ENCODE results near the gene CACNA1G. TPM values are rescaled to one million over a fixed set of nuclear protein-coding genes. Genes with fewer than 3 reads are reported as not detected.
A peak's percentile ranks its signal among the peaks of the same experiment; 100 is the strongest.

Gene CACNA1G
- polyA plus RNA-seq, 4 donors = 0.03 to 1.7 TPM; not detected in 2

DNA sequence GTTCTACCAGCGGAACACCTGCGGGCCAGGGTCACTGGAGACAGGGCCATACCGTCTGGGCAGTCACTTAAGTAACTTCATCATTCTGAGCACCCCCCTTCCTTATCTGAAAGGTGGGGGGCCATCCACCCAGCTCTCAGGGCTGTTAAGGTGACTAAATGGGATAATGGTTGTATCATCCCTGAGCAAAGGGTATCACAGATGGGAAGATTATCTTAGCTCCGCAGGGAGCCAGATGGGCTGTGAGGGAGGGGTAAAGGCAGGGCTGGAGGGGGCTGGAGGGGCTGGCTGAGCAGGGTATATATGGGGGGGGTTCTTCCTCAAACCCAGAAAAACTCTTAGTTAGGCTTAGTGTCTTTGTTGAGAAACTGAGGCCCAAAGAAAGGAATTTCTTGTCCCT lies 2.9 kb upstream of the CACNA1G start:
- H3K4me1 ChIP-seq (ENCODE audit: control insufficient read depth in 3 of 3, insufficient read depth in 2 of 3, low read depth in 1 of 3, low read length in 2 of 3) = peaks cover 0 to 20% (median 5%) of the 10 kb centered on the region in 3 donors
- FAIRE-seq = no peak

DNA sequence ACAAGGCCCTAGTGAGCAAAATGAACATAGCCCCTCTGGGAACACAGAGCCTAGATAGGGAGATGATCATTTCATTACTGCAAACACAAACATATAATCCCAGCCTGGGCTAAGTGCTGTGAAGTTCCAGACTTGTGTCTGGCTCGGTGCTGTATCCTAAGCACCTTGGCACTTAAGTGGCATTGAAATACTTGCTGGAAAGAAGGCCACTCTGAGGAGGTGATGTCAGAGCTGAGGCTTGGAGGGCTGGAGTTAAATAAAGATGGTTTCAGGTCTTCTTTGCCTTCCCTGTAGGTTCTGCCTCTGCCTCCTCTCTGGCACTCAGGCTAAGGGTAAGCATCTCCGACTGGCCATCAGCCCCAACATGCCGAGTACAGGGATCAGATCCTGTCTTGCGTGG lies 2.4 kb upstream of the CACNA1G start:
- 64 to 74% (median 71%) methylated on average over 4 of the region's 4 CpGs for WGBS, 3 donors
- no peaks in the 10 kb centered on the region for H3K9me3 ChIP-seq (ENCODE audit: control insufficient read depth in 2 of 2, insufficient read depth in 1 of 2, low read depth in 1 of 2, low read length in 1 of 2)
- DNase-seq = no peak
- peaks cover 0 to 20% (median 5%) of the 10 kb centered on the region in 3 donors for H3K4me1 ChIP-seq (ENCODE audit: control insufficient read depth in 3 of 3, insufficient read depth in 2 of 3, low read depth in 1 of 3, low read length in 2 of 3)
- no peak overlapping the region for H3K27ac ChIP-seq (ENCODE audit: low read depth in 1 of 3, low read length in 2 of 3)
- FAIRE-seq = no peak
- peaks cover 0 to 36% (median 0%) of the 10 kb centered on the region in 3 donors for H3K36me3 ChIP-seq (ENCODE audit: control insufficient read depth in 3 of 3, insufficient read depth in 2 of 3, low read depth in 1 of 3, low read length in 3 of 3)
- H3K27me3 ChIP-seq (ENCODE audit: control insufficient read depth in 3 of 3, insufficient read depth in 3 of 3, low read length in 3 of 3) = peaks cover 0 to 52% (median 13%) of the 10 kb centered on the region in 3 donors
- H3K4me3 ChIP-seq (ENCODE audit: low read depth in 1 of 3, low read length in 3 of 3) = no peak overlapping the region

More for the DNA sequence above, 2.9 kb upstream of the CACNA1G start:
- no peak for DNase-seq
- H3K9me3 ChIP-seq (ENCODE audit: control insufficient read depth in 2 of 2, insufficient read depth in 1 of 2, low read depth in 1 of 2, low read length in 1 of 2) = no peaks in the 10 kb centered on the region
- WGBS, 3 donors = 65 to 88% (median 77%) methylated on average over 4 of the region's 4 CpGs
- H3K36me3 ChIP-seq (ENCODE audit: control insufficient read depth in 3 of 3, insufficient read depth in 2 of 3, low read depth in 1 of 3, low read length in 3 of 3) = peaks cover 0 to 36% (median 0%) of the 10 kb centered on the region in 3 donors
- no peak overlapping the region for H3K4me3 ChIP-seq (ENCODE audit: low read depth in 1 of 3, low read length in 3 of 3)
- peaks cover 0 to 47% (median 10%) of the 10 kb centered on the region in 3 donors for H3K27me3 ChIP-seq (ENCODE audit: control insufficient read depth in 3 of 3, insufficient read depth in 3 of 3, low read length in 3 of 3)
- no peak overlapping the region for H3K27ac ChIP-seq (ENCODE audit: low read depth in 1 of 3, low read length in 2 of 3)

DNA sequence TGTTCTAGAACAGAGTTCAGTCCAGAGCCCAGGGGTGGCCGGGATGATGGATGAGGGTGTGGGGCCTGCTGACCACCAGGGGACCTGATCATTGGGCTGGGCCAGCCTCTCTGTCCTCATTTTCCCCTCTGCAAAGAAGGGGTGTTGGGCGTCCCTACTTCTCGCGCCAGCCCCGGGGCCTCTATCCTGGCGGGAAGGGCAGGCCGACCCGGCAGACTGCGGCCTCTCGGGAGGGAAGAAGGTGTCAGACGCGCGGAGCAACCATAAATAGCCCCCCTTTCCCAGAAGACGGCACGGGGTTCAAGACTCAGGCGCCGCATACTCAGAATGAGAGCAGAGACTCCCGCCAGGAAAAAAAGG lies 2.0 kb upstream of the CACNA1G start:
- no peak overlapping the region for H3K4me3 ChIP-seq (ENCODE audit: low read depth in 1 of 3, low read length in 3 of 3)
- peaks cover 0 to 20% (median 5%) of the 10 kb centered on the region in 3 donors for H3K4me1 ChIP-seq (ENCODE audit: control insufficient read depth in 3 of 3, insufficient read depth in 2 of 3, low read depth in 1 of 3, low read length in 2 of 3)
- FAIRE-seq (no peak), DNase-seq (no peak)
- H3K27me3 ChIP-seq (ENCODE audit: control insufficient read depth in 3 of 3, insufficient read depth in 3 of 3, low read length in 3 of 3) = peaks cover 0 to 56% (median 13%) of the 10 kb centered on the region in 3 donors
- no peaks in the 10 kb centered on the region for H3K9me3 ChIP-seq (ENCODE audit: control insufficient read depth in 2 of 2, insufficient read depth in 1 of 2, low read depth in 1 of 2, low read length in 1 of 2)
- peaks cover 0 to 31% (median 0%) of the 10 kb centered on the region in 3 donors for H3K36me3 ChIP-seq (ENCODE audit: control insufficient read depth in 3 of 3, insufficient read depth in 2 of 3, low read depth in 1 of 3, low read length in 3 of 3)
- WGBS, 3 donors = 10 to 17% (median 10%) methylated on average over 18 of the region's 18 CpGs
- H3K27ac ChIP-seq (ENCODE audit: low read depth in 1 of 3, low read length in 2 of 3) = no peak overlapping the region

DNA sequence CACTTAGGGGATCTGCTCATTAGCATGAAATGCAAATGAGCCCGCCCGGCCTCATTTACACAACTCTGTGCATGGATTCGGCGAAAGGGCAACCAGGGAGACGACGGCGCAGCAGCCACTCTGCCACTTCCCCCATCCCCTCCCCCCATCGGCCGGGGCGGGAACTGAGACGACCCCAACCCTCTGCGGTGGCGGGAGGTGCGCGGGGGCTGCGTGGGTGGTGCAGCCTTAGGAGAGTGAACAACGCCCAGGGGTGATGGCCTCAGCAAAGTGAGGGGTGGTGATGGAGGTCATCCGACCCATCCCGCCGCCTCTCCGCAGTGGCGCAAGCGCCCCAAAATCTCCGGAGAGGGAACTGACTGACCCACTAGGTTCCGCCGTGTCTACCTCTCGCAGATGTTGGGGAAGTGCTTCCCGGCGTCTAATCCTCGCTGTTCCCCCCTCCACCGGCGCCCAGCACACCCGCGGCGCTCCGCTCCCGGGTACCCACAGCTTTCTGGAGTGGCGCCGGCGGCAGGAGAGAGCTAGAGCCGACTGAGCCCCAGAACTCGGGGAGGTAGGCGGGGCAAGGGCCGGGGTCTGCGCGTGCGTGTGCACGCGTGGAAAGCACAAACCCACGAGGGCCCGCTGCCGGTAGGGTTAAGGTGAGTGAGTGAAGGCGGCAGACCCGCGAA lies 1.4 kb upstream of the CACNA1G start:
- DNase-seq = peak in 1 of 2 donors; percentile 49
- Histone ChIP-seq H3K4me3 (ENCODE audit: low read depth in 1 of 3, low read length in 3 of 3) (peak overlapping the region in 2 of 3 donors; percentile 9 to 55), H3K4me1 (ENCODE audit: control insufficient read depth in 3 of 3, insufficient read depth in 2 of 3, low read depth in 1 of 3, low read length in 2 of 3) (peaks cover 0 to 20% (median 5%) of the 10 kb centered on the region in 3 donors), H3K36me3 (ENCODE audit: control insufficient read depth in 3 of 3, insufficient read depth in 2 of 3, low read depth in 1 of 3, low read length in 3 of 3) (peaks cover 0 to 26% (median 0%) of the 10 kb centered on the region in 3 donors), H3K27ac (ENCODE audit: low read depth in 1 of 3, low read length in 2 of 3) (no peak overlapping the region), H3K9me3 (ENCODE audit: control insufficient read depth in 2 of 2, insufficient read depth in 1 of 2, low read depth in 1 of 2, low read length in 1 of 2) (no peaks in the 10 kb centered on the region), H3K27me3 (ENCODE audit: control insufficient read depth in 3 of 3, insufficient read depth in 3 of 3, low read length in 3 of 3) (peaks cover 0 to 62% (median 13%) of the 10 kb centered on the region in 3 donors)
- no peak for FAIRE-seq
- 0 to 3% (median 2%) methylated on average over 47 to 55 of the region's 55 CpGs for WGBS, 3 donors

DNA sequence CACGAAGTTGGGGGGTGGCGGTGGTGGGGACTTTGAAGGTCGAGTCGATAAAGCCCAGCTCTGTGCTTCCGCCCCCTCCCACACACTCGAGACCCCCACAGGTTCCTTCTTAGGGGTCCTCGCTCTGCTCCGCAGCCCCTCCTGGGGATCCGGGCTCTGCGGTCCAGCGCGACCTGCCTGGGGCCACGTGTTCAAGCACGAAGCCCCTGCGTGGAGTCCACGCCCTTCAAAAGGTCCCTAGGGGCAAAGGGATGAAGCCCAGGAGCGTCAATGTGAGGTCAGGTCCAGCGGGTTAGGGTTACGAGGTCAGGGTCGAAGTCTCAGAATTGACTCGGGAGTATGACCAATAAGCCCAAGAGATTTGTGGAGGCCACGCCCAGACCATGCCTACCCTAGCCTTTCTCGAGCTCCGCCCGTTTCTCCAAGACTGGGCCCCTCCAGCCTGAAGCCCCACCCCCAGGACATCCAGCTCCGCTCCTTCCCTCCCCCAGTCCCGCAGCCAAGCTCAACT lies 786 bp upstream of the CACNA1G start:
- 3 to 6% (median 3%) methylated on average over 26 to 27 of the region's 27 CpGs for WGBS, 3 donors
- Histone ChIP-seq H3K4me1 (ENCODE audit: control insufficient read depth in 3 of 3, insufficient read depth in 2 of 3, low read depth in 1 of 3, low read length in 2 of 3) (peaks cover 0 to 20% (median 5%) of the 10 kb centered on the region in 3 donors), H3K4me3 (ENCODE audit: low read depth in 1 of 3, low read length in 3 of 3) (peak overlapping the region in 2 of 3 donors; percentile 49 to 55), H3K27me3 (ENCODE audit: control insufficient read depth in 3 of 3, insufficient read depth in 3 of 3, low read length in 3 of 3) (peaks cover 0 to 68% (median 17%) of the 10 kb centered on the region in 3 donors), H3K27ac (ENCODE audit: low read depth in 1 of 3, low read length in 2 of 3) (peak overlapping the region in 1 of 3 donors; percentile 65), H3K9me3 (ENCODE audit: control insufficient read depth in 2 of 2, insufficient read depth in 1 of 2, low read depth in 1 of 2, low read length in 1 of 2) (no peaks in the 10 kb centered on the region), H3K36me3 (ENCODE audit: control insufficient read depth in 3 of 3, insufficient read depth in 2 of 3, low read depth in 1 of 3, low read length in 3 of 3) (peaks cover 0 to 19% (median 0%) of the 10 kb centered on the region in 3 donors)
- FAIRE-seq = no peak
- DNase-seq = peak; percentile 52 to 71

DNA sequence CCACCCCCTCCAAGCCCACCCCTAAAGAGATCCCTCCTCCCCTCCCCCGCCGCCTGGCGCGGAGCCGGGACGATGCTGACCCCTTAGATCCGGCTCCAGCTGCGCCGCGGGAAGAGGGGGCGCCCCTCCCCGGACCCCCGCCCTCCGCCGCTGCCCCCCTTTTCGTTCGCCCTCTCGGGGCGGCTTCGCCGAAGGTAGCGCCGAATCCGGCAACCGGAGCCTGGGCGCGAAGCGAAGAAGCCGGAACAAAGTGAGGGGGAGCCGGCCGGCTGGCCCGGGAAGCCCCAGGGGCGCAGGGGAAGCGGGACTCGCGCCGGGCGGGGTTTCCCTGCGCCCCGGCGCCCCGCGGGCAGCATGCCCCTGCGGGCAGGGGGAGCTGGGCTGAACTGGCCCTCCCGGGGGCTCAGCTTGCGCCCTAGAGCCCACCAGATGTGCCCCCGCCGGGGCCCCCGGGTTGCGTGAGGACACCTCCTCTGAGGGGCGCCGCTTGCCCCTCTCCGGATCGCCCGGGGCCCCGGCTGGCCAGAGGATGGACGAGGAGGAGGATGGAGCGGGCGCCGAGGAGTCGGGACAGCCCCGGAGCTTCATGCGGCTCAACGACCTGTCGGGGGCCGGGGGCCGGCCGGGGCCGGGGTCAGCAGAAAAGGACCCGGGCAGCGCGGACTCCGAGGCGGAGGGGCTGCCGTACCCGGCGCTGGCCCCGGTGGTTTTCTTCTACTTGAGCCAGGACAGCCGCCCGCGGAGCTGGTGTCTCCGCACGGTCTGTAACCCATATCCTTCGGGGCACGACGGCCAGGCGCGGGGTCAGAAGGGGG lies 623 bp downstream of the CACNA1G start:
- no peak overlapping the region for H3K27ac ChIP-seq (ENCODE audit: low read depth in 1 of 3, low read length in 2 of 3)
- H3K36me3 ChIP-seq (ENCODE audit: control insufficient read depth in 3 of 3, insufficient read depth in 2 of 3, low read depth in 1 of 3, low read length in 3 of 3) = peaks cover 0 to 5% (median 0%) of the 10 kb centered on the region in 3 donors
- H3K9me3 ChIP-seq (ENCODE audit: control insufficient read depth in 2 of 2, insufficient read depth in 1 of 2, low read depth in 1 of 2, low read length in 1 of 2) = no peaks in the 10 kb centered on the region
- WGBS, 3 donors = 1 to 3% (median 2%) methylated on average over 49 to 88 of the region's 88 CpGs
- peaks cover 0 to 81% (median 18%) of the 10 kb centered on the region in 3 donors for H3K27me3 ChIP-seq (ENCODE audit: control insufficient read depth in 3 of 3, insufficient read depth in 3 of 3, low read length in 3 of 3)
- DNase-seq (peak in 1 of 2 donors; percentile 27), FAIRE-seq (no peak)
- H3K4me3 ChIP-seq (ENCODE audit: low read depth in 1 of 3, low read length in 3 of 3) = peak overlapping the region; percentile 33 to 49 (median 34)
- peaks cover 0 to 26% (median 5%) of the 10 kb centered on the region in 3 donors for H3K4me1 ChIP-seq (ENCODE audit: control insufficient read depth in 3 of 3, insufficient read depth in 2 of 3, low read depth in 1 of 3, low read length in 2 of 3)

DNA sequence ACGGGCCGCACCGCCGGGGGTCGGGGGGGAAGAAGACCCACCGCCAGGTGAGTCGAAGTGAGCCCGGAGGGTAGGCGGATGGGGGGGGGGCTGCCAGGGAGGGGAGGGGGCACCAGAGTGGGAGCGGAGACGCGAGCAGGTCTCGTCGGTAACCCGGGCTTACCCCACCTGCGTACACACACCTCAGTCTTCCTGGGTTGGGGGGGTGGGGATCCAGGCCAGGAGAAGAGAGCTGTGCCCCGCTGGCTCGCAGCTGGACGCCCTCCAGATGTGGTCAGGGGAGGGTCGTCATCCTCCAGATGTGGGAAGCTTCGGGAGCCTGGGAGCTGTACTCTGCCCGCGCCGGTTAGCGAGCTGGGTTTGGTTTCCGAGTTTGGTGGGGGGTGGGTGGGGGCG lies 1.2 kb downstream of the CACNA1G start:
- FAIRE-seq = no peak

More for the DNA sequence above, 1.2 kb downstream of the CACNA1G start:
- peaks cover 0 to 26% (median 5%) of the 10 kb centered on the region in 3 donors for H3K4me1 ChIP-seq (ENCODE audit: control insufficient read depth in 3 of 3, insufficient read depth in 2 of 3, low read depth in 1 of 3, low read length in 2 of 3)
- H3K27ac ChIP-seq (ENCODE audit: low read depth in 1 of 3, low read length in 2 of 3) = no peak overlapping the region
- 1 to 2% (median 2%) methylated on average over 17 to 27 of the region's 27 CpGs for WGBS, 3 donors
- peaks cover 0 to 87% (median 21%) of the 10 kb centered on the region in 3 donors for H3K27me3 ChIP-seq (ENCODE audit: control insufficient read depth in 3 of 3, insufficient read depth in 3 of 3, low read length in 3 of 3)
- peak overlapping the region in 2 of 3 donors; percentile 34 to 49 for H3K4me3 ChIP-seq (ENCODE audit: low read depth in 1 of 3, low read length in 3 of 3)
- peak in 1 of 2 donors; percentile 17 for DNase-seq
- no peaks in the 10 kb centered on the region for H3K9me3 ChIP-seq (ENCODE audit: control insufficient read depth in 2 of 2, insufficient read depth in 1 of 2, low read depth in 1 of 2, low read length in 1 of 2)
- H3K36me3 ChIP-seq (ENCODE audit: control insufficient read depth in 3 of 3, insufficient read depth in 2 of 3, low read depth in 1 of 3, low read length in 3 of 3) = peaks cover 0 to under 1% (median 0%) of the 10 kb centered on the region in 3 donors

Measured in small intestine (tissue), 7 donors.